ENCODE data around the gene MRPL2.

GRCh38 chr6:43070028-43070632, 10.9 kb upstream of the MRPL2 start:
- TF ChIP-seq CTCF (tag by site-specific recombination; IDR thresholded peaks at IDR 0.05) (peak; percentile 73), KLF16 (tag by site-specific recombination; IDR thresholded peaks at IDR 0.05) (no peak), ZNF510 (tag by site-specific recombination; IDR thresholded peaks at IDR 0.05; ENCODE audit: insufficient replicate concordance) (no peak), ZNF114 (tag by site-specific recombination; IDR thresholded peaks at IDR 0.05) (no peak), KLF8 (tag by site-specific recombination; IDR thresholded peaks at IDR 0.05) (no peak), PRDM4 (tag by site-specific recombination; IDR thresholded peaks at IDR 0.05) (no peak), ZNF121 (tag by site-specific recombination; IDR thresholded peaks at IDR 0.05) (no peak), BCL11A (tag by site-specific recombination; IDR thresholded peaks at IDR 0.05; ENCODE audit: low read depth) (no peak), SETDB1 (IDR thresholded peaks at IDR 0.05; ENCODE audit: insufficient read length, low read length) (no peak), ZNF10 (tag by site-specific recombination; IDR thresholded peaks at IDR 0.05) (no peak), ZNF404 (tag by site-specific recombination; IDR thresholded peaks at IDR 0.05) (no peak), ZNF707 (tag by site-specific recombination; IDR thresholded peaks at IDR 0.05) (no peak), ZSCAN5A (tag by site-specific recombination; IDR thresholded peaks at IDR 0.05) (no peak), ZNF362 (tag by site-specific recombination; IDR thresholded peaks at IDR 0.05) (peak; percentile 89)

Measured in HEK293 (cell line).